Anterior cingulate cortex (tissue), 58 donors: Measurements from ENCODE around the gene GALNTL6.
"Not testable (repeated sequence)": the region's sequence is repeated elsewhere in the genome, so short reads cannot be mapped to it uniquely, and the experiment has no call there.

ENCODE experiments used
- DNase-seq, 58 donors: peaks; one replicate each; lab custom pipeline; 2025; lab: John Stamatoyannopoulos, UW

The GALNTL6 gene

GRCh38 chr4:172778583-172778982, 965.4 kb downstream of the GALNTL6 start:
- no peak for DNase-seq

DNA sequence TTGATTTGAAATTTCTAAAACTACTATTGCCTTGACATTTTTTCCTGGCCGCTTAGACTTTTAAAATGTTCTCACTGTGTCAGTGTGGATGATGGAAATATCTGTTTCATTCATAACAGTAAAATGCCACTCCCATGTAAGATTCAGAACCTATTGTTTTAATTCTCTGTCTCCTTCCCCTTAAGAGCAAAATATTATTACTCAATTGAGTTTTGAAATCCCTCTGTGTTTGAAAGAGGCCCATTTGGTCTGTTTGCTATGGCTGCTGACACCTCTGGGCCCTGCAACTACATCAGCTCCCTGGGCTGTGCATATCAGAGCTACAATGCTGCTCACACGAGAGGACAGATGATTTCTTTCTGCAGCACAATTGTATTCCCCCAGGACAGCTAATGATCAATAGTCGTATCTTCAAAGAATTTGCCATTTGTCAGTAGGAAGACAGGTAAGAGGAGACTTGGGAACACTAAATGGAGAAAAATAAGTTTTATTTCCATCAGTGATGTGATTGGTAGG, 967.4 kb downstream of the GALNTL6 start:
- DNase-seq: no peak

DNA sequence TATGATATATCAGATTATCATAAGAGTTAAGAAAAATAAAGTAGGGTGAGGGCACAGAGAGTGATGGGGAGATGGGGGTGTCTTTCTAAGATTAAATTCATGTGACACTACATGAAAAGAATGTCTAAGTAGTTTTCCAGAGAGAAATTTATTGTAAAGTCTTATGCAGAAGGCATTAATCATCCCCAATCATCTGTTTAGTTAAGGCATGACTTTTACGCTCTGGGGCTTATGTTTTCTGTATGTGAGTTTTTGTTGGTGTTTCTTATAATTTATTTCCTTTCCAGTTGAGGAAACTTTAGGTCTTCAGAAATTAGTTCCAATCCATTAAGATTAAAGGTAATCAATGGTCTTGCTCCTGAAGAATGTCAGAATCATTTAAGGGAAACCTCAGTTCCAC, 972.4 kb downstream of the GALNTL6 start:
- DNase-seq: no peak

DNA sequence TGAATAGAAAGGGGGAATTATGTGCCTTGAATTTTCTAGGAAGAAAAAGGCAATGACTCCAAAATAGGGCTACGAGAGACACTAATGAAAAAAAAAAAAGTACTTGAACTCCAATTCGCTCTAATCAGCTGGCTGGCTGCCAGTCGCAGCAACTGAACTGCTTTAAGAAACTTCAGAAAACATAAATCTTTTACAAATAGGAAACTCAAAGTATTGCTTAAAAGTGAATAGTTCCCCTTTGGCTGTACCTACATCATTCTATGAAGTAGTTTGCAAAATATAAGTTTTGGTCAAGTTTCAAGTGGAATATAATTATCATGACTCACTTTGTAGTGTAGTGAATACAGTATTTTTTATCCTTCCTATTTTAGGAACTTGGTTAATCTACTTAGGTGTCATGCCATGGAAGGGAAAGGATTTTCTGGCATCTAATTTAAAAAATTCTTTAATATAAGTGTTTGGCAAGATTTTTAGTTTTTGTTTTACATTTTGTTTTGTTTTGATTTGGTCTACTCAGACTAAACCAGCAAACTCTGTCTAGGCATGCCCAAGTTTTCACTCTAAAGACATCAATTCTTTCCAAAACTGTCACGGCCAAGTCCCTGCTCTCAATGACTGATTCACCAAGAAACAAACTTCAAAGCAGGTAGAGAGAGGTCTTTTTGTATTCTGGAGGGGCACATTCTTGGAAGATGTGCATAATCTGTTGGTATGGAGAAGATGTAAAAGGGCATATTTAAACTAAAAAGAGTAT, 973.0 kb downstream of the GALNTL6 start:
- DNase-seq: peak in 1 of 58 donors; percentile 1

- DNase-seq: no peak
Observed at GRCh38 chr4:172787111-172787510, 973.9 kb downstream of the GALNTL6 start.

DNA sequence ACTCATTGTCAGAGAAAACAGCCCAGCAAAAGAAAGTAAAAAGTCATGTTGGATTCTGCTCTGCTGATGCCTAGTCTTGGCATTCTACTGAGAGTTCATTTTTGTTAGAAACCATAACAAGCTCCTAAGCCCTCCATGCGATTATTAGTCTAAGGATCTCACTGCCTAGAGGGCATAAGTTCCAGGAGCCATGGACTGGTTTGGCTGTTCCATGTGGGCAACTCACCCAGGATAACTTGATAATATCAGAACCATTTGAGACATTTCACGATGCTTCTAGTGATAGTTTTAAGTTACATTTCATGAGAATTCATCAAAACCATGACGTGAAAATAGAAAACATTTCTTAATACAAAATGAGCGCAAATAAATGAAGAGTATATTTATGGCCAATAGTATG, 978.6 kb downstream of the GALNTL6 start:
- DNase-seq: no peak

DNA sequence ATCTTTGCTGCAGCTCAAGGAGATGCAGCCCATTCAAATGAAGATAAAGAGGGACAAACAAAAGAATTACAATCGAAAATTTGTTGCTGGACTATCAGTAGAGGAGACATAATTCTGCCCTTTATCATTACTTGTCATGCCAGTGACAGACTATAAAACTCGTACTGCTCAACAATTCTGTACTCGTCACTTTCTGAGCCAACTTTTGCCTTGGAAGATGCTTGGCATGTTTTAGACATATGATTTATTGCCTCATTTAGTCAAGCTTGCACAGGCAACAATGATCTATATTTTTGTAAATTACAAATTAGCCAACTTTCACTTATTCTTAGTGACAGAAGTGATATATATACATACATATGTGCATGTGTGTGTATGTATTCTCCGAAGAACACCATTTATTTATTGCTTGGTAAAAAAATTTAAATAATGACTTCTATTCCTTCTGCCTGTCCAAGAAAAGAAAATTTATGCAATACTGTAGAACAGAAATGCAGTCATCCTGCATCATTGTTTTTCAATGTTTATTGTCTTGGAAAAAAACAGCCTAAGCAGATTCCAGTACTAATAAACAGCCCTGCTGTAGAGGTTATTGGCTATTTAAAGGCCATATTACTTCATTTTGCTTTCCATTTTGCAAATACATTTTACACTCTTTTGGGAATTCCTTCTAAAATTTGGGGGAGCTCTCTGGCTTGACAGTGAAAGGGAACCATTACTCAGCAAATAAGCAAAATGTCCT, 980.5 kb downstream of the GALNTL6 start:
- DNase-seq: no peak

DNA sequence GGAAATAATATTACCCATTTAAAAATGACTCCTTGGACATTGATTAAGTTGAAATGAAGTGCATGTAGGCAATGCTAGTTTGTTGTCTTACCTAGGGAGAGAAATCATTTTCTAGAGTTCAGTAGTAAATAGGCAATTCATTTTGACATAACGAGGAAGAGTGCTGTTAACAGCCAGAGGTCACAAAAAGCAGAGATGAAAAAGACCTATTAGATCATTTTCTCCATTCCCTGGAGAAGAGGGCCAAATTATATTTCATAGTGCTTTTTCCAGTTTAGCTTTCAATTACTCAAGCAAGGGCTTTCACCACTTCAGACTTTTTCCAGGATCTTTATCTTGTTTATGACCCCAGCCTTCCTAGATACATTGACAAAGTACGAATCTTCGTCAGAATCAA, 981.1 kb downstream of the GALNTL6 start:
- no peak for DNase-seq

DNA sequence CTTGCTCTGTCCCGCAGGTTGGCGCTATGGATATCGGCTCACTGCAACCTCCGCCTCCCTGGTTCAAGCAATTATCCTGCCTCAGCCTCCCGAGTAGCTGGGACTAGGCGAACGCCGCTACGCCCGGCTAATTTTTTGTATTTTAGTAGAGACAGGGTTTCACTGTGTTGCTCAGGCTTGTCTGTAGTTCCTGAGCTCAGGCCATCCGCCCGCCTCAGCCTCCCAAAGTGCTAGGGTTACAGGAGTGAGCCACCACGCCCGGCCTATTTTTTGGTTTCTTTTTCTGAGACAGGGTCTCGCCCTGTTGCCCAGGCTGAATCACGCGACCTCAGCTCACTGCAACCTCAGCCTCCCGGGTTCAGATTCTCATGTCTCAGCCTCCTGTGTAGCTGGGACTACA, 984.1 kb downstream of the GALNTL6 start:
- not testable (repeated sequence) for DNase-seq

DNA sequence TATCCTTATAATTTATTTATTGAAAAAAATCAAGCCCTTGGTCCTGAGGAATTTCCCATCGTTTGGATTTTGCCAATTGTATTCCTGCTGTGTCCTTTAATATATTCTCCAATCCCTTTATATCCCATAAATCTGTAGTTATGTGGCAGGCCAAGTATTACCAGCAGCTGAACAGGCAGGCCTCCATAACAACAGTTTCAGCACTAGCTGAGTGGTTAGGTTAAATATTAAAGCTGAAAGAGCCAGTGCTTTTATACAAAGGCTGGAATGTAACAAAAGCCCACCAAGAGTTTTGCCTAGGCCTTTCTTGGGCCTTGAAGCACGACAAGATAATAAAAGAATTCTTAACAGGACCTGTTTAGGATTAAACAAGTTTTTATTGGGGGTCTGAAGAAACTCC, 988.8 kb downstream of the GALNTL6 start:
- no peak for DNase-seq

DNA sequence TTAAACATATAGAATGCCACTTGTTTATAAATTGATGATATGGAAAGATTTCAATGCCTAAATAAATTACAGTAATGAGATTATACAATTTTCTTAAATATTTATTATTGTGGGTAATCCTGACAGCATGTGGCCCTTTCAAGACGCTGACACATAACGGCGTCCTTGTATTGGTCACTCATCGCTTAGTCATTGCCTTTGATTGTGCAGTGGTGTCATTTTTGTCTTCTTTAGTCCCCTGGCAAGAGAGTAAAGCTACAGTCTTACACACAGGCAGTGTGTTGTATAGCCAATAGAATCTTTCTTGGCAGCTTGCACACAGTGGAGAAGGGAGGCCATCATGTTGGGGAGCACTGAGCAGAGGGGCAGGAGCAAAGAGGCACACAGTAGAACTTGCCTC, 993.6 kb downstream of the GALNTL6 start:
- no peak for DNase-seq

DNA sequence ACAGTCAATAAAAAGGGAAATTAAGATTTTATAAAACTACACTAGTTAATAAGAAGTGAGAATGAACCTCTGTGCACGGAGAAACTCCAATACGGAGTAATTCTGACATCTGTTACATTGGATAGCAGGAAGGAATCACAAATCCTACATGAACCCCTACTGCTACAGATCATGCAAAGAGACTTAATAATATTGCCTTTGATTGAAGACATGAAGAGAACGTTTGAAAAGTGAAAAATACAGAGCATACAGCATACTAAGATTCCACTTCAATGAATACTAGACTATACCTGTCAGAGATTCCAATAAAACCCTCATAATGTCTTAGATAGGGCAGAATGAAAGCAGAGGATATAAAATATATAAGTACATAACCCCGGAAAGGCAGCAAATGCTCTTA, 995.0 kb downstream of the GALNTL6 start:
- DNase-seq: no peak

GRCh38 chr4:172809319-172809718, 996.1 kb downstream of the GALNTL6 start:
- no peak for DNase-seq

GRCh38 chr4:172813359-172813923, 1000.2 kb downstream of the GALNTL6 start:
- no peak for DNase-seq

DNA sequence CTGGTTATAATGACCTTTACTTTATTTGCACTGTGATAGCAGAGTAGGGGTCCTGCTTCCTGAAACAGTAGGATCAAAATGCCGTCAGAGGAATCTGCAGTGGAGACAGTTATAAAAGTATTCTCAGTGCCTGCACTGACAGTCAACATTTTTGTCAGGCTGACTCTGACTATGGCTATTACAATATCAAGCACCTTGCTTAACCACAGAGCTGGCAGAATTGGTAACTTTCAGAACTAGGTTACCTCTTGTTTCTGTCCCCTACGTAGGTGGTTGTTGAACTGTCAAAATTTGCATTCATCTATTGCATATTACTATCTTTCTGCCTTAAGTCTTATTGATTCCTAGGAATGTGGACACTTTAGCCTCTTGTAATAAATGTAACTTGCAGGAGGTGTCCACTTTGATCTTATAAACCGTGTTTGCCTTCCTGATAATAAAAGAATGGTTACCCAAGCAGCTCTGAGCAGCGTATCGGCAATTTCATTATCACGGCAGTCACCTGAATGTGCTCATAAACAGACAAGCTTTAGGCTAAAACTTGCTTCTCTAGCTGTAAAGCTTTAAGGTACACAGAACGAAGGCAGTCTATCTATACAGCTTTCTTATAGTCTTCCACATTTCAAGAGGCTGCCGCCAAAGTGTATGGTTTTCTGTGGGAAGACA, 1002.4 kb downstream of the GALNTL6 start:
- DNase-seq: no peak

- DNase-seq: no peak
Observed at GRCh38 chr4:172818901-172819300, 1005.7 kb downstream of the GALNTL6 start.

DNA sequence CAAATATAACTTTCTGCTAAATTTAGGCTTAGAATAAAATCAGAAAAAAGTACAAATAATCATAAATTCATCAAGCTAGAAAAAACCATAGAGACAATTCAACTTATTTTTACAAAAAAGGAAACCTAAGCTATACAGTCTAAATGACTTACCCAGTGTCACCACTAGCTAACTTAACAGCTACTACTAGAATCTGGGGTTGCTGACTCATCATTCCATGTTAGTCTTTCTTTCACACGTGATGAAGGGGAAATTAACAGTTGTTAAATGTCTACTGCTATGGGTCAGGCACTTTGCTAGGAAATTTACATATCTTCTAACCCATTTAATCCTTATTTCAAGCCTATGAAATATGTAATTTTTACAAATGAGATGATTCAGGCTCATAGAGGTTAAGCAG, 1006.1 kb downstream of the GALNTL6 start:
- no peak for DNase-seq

GRCh38 chr4:172822331-172822730, 1009.1 kb downstream of the GALNTL6 start:
- DNase-seq: no peak

- DNase-seq: no peak
Observed at GRCh38 chr4:172826346-172826745, 1013.1 kb downstream of the GALNTL6 start.

- no peak for DNase-seq
Observed at GRCh38 chr4:172826861-172827260, 1013.7 kb downstream of the GALNTL6 start.

DNA sequence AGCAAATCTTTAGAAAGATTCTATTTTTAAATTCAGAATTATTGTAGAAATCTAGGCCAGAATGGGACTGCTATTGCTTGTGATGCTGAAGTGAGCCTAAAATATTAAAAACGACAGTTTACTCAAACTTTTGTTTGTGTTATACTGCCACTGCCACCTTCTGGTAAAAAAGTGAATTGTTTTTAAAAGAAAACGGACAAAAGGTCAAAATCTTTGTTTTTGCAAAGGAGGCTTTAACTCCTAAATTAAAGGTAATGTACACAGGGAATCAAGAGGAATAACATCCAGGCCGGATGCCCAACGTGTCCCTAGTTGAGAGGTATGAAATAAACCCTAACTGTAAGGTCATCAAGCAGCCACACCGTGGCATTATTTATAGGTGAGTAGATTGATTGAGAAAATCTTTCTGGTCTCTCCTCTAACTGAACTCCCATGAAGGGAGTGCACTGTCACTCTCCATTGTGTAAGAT, 1017.1 kb downstream of the GALNTL6 start:
- no peak for DNase-seq
